A673 (cell line): ENCODE data around the gene ETNK2. TPM values are rescaled to one million over a fixed set of nuclear protein-coding genes. Genes with fewer than 3 reads are reported as not detected.
"Not testable (repeated sequence)": the region's sequence is repeated elsewhere in the genome, so short reads cannot be mapped to it uniquely, and the experiment has no call there.

Experiments used
- BruUV-seq: library from RNA; stranded (reverse); fragments of 400-500 nt; replicated peaks from 2 replicates; lab custom pipeline; 2021; lab: Mats Ljungman, UMichigan
- CTCF ChIA-PET: fragments of 300-600 bp; sonication (Branson Sonifier 250); formaldehyde crosslinking; loops from one replicate; lab custom pipeline; 2022; ENCODE audit warnings: antibody characterized with exemption; lab: Charles Lee
- POLR2A ChIA-PET: fragments of 300-600 bp; sonication (Branson Sonifier 250); formaldehyde crosslinking; loops from one replicate; lab custom pipeline; 2022; ENCODE audit warnings: antibody characterized with exemption; ENCODE audit not compliant: low non-redundant PET; lab: Charles Lee
- DNase-seq: peaks from one replicate; pipeline ENCODE4 v3.0.0-alpha.2; 2015; ENCODE audit warnings: low spot score
- H3K27ac ChIP-seq: fragments of 200-600 bp; sonication (generic); 2 replicates; pipeline ENCODE4 v1.5.1; 2016; ENCODE audit warnings: mixed run types, low read depth, mild to moderate bottlenecking, mixed read lengths, antibody characterized with exemption, low read length; ENCODE audit not compliant: poor library complexity, severe bottlenecking
- H3K27me3 ChIP-seq: fragments of 200-600 bp; sonication (generic); replicated peaks from 2 replicates; pipeline ENCODE4 v1.6.1; 2017; ENCODE audit warnings: mixed run types, low read depth, mild to moderate bottlenecking, mixed read lengths, antibody characterized with exemption, low read length; ENCODE audit not compliant: insufficient read depth, poor library complexity
- H3K36me3 ChIP-seq: fragments of 200-600 bp; sonication (generic); 2 replicates; pipeline ENCODE4 v1.6.1; 2016; ENCODE audit warnings: mixed run types, mild to moderate bottlenecking, mixed read lengths, antibody characterized with exemption, low read length; ENCODE audit not compliant: insufficient read depth, poor library complexity, severe bottlenecking
- H3K4me1 ChIP-seq: fragments of 200-600 bp; sonication (generic); 2 replicates; pipeline ENCODE4 v1.6.1; 2017; ENCODE audit warnings: mixed run types, mild to moderate bottlenecking, mixed read lengths, antibody characterized with exemption, low read length; ENCODE audit not compliant: insufficient read depth, poor library complexity, severe bottlenecking
- H3K4me3 ChIP-seq: fragments of 200-600 bp; sonication (generic); 2 replicates; pipeline ENCODE4 v1.5.1; 2016; ENCODE audit warnings: low read depth, mixed run types, mild to moderate bottlenecking, mixed read lengths, low read length; ENCODE audit not compliant: poor library complexity, severe bottlenecking
- H3K9me3 ChIP-seq: fragments of 200-600 bp; sonication (generic); 2 replicates; pipeline ENCODE4 v1.6.1; 2016; ENCODE audit warnings: mixed run types, low read depth, mild to moderate bottlenecking, mixed read lengths, antibody characterized with exemption, low read length; ENCODE audit not compliant: poor library complexity, severe bottlenecking
- CTCF ChIP-seq: fragments of 300-800, 200-600 bp; sonication (generic); conservative IDR thresholded peaks from 2 replicates; pipeline ENCODE4 v1.5.1; 2017; ENCODE audit warnings: low read depth, mild to moderate bottlenecking, antibody characterized with exemption, low read length, moderate library complexity, mixed read lengths
- EZH2 ChIP-seq: fragments of 200-600 bp; sonication (generic); IDR thresholded peaks from 2 replicates; pipeline ENCODE4 v1.6.1; 2017; ENCODE audit warnings: borderline replicate concordance, low read depth, mild to moderate bottlenecking, mixed read lengths, antibody characterized with exemption, low read length; ENCODE audit not compliant: poor library complexity, severe bottlenecking
- intact Hi-C: fragments of 100-400 bp; cut with micrococcal nuclease; formaldehyde crosslinking; loops from one replicate; pipeline ENCODE4 v1.10.0; 2022; ENCODE audit not compliant: unreplicated experiment
- total RNA-seq: library from RNA; stranded (reverse); gene quantifications from 2 replicates; pipeline ENCODE4 v1.2.3, GENCODE V29; 2021

The ETNK2 gene
- total RNA-seq, 1 experiment from 2014 or later: 8.3 TPM

DNA sequence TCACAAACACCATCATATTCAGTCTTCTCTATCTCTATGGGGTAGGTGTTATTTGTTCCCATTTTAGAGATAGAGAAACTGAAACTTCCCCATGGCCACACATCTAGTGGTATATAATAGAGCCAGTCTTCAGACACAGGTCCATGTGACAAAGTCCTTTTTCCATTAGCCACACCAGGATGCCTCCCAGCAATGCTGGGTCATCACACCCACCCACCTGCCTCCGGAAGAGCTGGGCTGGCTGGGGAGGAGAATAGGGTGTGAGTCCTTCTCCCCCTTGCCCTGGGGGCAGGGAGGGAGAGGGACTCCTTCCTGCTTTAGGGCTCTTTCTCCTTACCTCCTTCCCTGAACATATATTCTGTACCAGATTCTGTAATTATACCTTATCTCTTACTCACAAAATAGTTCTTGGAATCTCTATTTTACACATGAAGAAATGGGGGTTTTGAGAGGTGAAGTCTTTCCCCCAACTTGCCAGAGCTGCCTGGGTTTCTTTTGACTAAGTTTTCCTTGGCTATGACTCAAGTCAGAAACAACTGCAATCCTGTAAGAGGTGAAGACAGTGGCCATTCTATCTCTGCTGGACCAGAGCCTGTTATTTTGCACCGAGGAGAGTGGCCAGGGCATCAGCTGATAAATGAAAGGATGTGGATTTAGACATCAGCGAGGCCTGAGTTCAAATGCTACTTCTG lies 49.0 kb downstream of the ETNK2 start:
- Histone ChIP-seq H3K27ac (no peak overlapping the region), H3K27me3 (no peaks in the 10 kb centered on the region), H3K36me3 (no peaks in the 10 kb centered on the region), H3K4me1 (peaks cover 16% of the 10 kb centered on the region), H3K9me3 (no peaks in the 10 kb centered on the region), H3K4me3 (no peak overlapping the region)
- intact Hi-C loops: no loop called here
- BruUV-seq: no TSS peak
- no peak for DNase-seq
- POLR2A ChIA-PET: no interaction called here
- TF ChIP-seq CTCF (no peak), EZH2 (no peak)
- CTCF ChIA-PET: no interaction called here

DNA sequence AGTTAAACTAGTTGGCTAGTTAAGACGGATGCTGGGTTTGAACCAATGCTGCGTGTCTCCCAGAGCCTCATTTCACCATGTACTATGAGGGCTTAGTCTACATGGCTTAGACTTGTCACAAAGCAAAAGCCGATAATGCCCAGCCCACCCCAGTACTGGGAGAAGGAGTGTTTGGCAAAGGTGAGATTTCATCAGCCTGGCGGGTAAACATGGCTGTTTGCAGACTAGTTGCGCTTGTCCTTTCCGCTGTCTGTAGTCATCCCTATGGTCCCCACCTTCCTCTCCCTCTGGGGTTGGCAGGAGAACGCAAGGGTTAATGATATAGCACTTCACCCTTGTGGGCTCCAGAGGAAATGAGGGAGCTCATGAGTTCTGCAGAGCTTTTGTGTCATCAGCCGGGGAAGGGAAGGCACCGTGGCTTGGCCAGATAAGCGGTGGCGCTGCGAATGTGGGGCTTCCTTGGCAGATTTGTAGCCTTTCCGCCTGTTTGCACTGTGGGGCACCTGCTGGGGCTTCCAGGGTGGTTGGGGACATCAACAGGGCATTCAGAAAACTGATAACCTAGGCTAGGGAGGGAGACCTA lies 49.7 kb downstream of the ETNK2 start:
- no TSS peak for BruUV-seq
- Histone ChIP-seq H3K36me3 (no peaks in the 10 kb centered on the region), H3K9me3 (no peaks in the 10 kb centered on the region), H3K27ac (no peak overlapping the region), H3K4me3 (no peak overlapping the region), H3K27me3 (no peaks in the 10 kb centered on the region), H3K4me1 (peaks cover 16% of the 10 kb centered on the region)
- CTCF ChIA-PET: no interaction called here
- no peak for DNase-seq
- intact Hi-C loops: no loop called here
- no peak for TF ChIP-seq EZH2
- POLR2A ChIA-PET: no interaction called here

- CTCF ChIA-PET, BruUV-seq: not testable (repeated sequence)
Measured at GRCh38 chr1:204099754-204100153, 52.1 kb downstream of the ETNK2 start.

DNA sequence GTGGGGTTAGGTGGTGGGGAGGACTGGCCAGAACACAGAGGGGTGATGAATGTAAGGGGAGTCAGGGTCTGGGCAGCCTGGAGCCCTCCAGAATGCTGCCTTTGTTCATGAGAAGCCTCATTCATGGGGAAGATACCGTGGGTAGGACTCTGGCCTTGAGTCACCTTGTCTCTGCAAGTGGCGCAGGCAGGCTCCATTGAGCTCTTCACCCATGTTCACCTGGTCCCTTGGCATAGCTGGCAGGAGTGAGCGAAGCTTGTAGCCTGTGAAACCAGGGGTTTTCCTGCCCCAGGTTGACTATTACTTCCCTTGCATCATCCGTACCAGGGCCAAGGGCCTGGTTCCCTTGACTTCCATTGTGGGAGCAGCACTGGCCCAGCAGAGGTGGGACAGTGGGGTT lies 53.2 kb downstream of the ETNK2 start:
- H3K36me3 ChIP-seq: no peaks in the 10 kb centered on the region
- TF ChIP-seq EZH2: no peak
- no peak for TF ChIP-seq CTCF
- no peaks in the 10 kb centered on the region for H3K27me3 ChIP-seq
- ChIA-PET CTCF (no interaction called here), POLR2A (no interaction called here)
- H3K4me3 ChIP-seq: no peak overlapping the region
- intact Hi-C loops: no loop called here
- H3K4me1 ChIP-seq: peaks cover 8% of the 10 kb centered on the region
- no TSS peak for BruUV-seq
- DNase-seq: no peak
- H3K27ac ChIP-seq: no peak overlapping the region
- H3K9me3 ChIP-seq: no peaks in the 10 kb centered on the region

More at GRCh38 chr1:204099754-204100153, 52.1 kb downstream of the ETNK2 start:
- H3K27me3 ChIP-seq, POLR2A ChIA-PET, H3K4me3 ChIP-seq, intact Hi-C loops, H3K9me3 ChIP-seq, H3K36me3 ChIP-seq, DNase-seq, H3K27ac ChIP-seq: not testable (repeated sequence)
- H3K4me1 ChIP-seq: peaks cover 13% of the 10 kb centered on the region
